ENCODE data around the gene SETD1B.

The SETD1B gene

DNA sequence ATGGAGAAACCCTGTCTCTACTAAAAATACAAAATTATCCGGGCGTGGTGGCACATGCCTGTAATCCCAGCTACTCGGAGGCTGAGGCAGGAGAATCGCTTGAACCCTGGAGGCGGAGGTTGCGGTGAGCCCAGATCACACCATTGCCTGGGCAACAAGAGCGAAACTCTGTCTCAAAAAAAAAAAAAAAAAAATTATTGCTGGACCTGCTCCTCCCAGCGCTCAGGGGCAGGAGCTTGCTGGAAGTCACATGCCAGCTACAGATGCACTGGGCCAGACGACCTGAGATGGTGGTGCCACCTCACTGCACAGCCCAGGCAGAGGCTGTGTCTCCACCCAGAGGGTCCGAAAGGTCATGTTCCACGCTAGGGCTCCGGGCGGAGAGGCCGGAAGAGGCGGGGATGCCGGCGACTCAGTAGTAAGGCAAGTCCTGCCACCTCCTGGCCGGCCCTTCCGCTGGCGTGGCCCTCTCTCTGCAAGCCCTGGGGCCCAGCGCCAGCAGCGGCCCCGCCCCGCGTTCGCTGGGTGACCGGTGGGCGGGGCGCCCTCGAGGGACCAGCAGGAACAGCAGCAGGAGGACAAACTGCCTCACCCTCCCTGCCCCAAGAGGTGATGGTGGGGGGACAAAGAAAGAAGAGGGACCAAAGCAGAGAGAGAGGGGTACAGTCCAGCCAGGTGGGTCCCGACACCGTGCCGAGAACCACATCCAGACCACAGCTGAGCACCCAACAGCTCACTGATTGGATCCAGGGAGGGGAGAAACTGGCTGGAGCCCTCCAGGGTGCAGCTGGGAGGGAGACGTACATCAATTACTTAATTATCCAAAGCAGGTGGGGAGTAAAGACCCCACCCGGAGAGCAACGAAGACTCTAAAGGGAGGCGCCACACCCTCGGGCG lies 6.7 kb upstream of the SETD1B start:
- DNase-seq, result peak in 1 of 2 donors; percentile 62

DNA sequence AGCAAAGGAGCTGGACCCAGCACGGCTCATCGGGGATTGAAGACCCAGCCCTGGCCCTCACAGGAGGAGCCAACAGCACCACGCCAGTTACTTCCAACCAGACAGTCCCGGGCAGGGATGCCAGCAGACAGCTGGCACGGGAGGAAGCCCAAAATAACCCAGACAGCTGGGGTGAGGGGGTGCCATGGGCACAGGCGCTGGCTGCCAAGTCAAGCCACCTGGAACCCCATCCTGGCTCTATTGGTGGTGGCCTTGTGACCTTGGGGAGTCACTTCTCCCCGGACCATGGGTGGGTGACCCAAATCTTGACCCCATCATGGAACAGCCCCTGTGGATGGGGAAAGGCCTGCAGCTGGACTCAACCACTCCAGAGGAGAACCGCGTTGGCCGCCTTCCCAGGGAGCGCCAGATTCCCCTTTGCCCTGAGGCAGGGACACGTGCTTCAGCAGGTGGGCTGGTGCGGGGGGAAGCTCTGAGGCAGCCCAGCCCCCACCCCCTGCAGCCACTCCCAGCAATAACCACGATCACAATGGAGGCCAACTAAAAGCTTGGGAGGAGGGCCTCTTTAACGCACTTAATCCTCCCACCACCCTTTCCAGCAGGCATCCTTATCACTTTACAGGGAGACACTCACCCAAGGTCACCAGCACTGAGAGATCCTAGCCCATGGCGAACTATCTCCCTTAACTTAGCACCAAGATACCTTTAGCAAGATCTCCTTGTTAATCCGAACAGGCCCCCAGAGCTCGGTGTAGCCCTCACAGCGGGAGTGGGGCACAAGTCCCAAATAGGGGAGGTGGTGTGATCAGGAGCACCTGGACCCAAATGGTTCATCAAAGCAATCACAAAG lies 5.6 kb upstream of the SETD1B start:
- no peak for DNase-seq

DNA sequence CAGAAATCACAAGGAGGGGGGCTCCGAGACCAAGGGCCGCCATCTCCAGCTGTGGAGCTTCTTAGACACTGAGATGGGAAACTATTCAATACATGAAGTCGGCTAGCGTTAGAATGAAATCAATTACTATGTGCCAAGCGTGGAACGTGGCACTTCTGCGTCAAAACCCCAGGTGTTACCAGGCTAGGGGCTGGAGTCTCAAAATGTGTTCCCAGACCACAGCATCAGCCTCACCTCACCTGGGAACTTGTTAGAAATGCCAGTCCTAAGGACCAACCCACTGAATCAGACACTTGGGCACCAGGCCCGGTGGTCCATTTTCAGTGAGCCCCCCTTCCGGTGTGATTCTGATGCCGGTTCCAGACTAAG lies 5.0 kb upstream of the SETD1B start:
- no peak for DNase-seq

DNA sequence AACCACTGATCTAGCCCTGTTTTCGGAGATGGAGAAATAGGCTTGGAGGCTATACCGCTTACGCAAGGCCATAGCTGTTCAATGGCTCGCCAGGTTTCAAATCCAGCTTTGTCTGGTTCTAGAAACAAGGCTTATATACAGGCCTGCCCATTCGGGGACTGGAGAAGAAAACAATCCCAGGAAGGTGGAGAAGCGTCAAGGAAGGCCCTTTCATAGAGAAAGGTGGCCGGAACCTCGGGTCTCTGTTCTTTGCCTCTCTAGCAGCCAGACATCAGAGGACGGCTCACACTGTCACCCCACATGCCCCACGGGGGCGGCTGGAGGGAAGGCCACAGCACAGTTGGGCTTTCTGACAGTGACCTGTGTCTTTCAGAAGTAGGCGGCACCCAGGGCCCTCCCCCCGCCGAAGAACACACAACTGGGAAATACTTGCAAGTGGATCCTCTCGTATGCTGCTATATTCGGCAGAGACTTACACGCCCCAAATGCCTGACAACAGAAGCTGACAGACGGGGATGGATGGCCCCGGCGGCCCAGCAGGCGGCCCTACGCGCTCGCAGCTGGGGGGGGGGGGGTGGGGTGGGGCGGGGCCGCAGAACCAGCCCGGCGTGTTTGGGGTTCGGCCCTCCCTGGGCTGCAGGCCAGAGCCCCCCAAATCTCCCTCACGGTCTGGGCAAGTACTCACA lies 4.5 kb upstream of the SETD1B start:
- DNase-seq, result peak; percentile 66 to 90

DNA sequence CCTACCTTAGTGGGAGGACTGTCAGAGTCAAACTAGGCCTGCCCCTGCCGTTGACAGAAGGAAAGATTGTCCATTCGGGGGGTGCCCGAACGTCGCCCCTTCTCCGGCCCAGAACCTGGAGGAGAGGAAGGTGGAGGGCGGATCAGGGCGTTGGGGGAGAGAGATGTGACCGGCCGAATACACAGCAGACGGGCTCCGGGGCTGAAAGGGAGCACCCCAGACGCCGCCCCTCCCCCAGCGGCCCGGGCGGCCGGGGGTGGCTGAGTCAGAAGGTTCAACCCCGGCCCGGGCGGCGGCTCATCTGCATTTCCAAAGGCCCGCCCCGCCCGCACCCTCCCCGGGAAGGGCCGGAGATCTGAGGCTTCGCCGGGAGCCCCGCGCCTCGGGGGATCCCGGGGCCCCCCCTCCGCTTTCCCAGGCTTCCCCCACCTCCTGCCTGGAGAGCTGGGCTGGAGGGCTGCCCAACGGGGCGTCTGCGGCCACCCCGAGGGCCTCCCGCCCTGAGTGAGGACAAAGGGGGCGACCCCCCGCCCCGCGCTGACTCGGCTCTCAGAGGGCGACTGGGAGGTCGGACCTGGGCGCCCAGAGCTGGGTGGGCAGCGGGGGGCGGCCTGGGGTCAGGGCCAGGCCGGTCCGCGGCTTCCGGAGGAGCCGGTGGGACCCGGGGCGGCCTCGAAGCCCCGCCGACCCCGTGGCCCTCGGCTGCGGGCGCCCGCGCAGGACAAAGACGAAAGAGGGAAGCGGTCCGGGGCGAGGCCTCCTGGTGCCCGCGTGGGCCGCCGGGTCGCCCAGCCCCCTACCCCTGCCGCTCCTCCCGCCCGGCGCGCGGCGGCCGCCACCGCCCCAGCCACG lies 3.7 kb upstream of the SETD1B start:
- peak; percentile 90 to 92 for DNase-seq

DNA sequence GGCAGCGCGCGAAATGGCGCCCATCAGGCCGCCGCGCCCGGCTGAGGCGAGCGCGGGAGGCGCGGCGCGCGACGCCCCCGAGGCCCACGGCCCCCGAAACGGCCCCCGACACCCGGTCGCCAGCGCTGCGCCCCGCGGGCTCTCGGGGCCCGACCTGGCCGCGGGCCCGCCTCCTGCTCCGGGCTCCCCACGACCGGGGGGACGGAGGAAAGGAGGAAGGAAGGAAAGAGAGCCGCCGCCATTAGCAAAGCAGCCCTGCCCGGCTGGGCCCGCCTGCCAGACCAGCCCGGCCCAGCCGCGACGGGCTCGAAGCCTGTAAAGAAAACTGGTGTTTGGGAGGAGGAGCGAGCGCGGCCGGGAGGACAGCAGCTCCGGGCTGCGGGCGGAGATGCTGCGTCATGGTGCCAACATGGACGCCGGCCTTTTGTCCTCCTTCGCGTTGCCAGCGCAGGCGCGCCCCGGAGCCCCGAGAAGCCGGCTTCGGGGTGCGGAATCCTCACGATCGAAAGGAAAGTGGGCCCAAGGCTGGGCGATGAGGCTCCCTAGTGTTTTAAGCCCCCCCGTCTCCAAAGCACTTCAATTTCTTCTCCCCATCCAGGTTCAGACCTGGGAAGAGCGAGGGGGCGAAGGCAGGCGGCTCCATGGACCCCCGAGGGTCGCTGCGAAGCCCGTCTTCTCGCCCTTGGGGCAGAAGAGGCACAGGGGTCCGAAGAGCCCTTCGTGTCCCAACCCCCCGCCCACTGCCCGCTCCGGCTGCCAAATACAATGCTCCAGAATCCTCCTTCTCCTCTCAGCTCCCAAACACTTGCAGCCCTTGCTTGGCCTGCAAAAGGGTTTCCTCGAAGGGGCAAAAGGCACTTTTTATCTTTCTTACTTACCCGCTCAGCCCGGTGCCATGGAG lies 2.9 kb upstream of the SETD1B start:
- DNase-seq, result peak in 1 of 2 donors; percentile 44

DNA sequence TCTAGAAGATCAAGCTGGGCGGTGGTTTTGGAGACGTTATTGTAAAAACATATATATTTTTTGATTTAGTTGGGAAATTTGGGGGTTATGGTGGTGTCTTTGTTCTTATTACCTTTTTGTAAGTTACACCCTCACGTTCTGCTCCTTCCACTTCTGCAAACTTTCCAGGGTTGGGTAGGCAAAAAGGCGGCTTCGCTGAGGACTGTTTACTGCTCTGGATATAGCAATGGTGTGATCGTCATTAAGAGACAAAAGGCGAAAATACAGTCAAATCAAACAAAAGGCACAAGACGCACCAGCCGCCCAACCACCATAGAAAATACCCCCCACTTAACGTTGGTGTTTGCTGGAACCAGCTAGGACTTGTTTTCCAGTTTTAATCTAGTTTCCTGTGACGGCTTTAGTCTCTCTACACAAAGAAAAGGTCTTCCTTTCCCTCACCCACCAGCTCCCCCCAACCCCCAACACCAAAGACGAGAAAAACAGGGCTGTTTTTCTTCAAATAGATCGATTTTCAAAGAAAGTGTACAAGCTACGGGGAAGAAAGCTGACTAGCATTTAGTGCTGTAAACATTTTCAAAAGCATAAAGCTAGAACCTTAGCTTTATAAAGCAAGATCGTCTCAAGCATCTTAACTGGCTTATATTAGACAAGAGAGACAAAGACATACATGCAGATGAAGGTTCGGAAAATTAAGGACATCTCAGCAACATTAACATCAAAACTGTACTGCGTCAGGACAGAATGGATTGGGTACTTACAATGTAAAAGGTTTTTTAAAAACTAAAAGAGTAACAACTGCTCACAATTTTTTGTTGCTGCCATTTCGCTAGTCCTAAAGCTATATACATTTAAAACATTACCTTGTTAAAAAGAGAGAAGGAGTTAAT lies 2.0 kb upstream of the SETD1B start:
- peak in 1 of 2 donors; percentile 49 for DNase-seq

DNA sequence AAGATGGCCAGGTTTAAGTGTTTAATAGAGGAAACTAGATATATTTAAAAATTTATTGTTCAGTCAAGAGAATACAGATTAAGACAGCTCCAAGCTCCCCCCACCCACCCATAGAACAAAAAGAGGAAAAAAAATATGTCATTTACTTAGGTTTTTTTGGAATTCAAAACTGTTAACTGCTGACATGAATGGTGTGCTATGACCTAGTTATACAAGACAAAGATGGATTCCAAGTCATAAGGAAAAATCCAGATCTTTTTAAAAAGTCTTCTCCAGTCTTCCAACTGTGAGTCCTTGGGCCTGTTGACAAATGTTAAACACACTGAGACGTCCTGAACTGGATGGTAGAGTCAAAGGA lies 1.3 kb upstream of the SETD1B start:
- no peak for DNase-seq

DNA sequence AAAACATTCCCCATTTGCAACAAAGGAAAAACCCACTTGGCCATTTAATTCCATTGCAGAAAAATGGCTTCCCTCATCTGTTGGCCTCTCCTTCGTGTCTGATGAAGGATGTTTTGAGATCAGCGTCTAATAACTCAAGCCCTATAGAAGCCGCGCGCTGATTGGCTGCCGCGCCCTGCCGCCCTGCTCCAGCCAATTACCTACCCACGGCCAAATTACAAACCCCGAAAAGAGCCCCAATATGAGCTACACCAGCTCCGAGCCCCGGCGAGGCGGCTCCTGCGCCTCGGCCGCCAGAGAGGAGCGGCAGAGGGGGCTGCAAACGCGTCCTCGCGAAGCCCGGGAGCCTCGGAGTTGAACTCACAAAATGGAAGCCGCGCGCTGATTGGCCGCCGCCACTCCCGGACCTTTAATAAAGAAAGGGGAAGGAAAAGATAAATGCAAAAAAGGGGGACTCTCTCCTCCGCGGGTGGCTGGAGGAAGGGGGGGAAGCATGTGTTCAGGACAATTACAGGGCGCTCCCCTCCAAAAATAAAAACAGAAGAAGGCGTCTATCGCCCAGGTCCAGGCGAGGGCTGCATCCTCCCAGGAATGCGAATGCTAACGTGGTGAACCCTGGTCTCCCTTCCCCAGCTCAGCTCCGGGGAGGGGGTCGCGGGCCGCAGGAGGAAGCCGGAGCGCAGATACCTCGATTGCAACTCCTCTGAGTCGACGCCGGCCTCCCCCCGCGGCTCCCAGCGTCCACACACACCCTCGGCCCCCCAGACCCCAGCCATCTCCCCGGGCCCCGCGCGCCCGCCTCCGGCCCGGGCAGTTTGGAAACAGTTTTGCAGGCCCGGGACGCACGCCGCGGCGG lies 738 bp upstream of the SETD1B start:
- DNase-seq, result peak; percentile 91 to 94

DNA sequence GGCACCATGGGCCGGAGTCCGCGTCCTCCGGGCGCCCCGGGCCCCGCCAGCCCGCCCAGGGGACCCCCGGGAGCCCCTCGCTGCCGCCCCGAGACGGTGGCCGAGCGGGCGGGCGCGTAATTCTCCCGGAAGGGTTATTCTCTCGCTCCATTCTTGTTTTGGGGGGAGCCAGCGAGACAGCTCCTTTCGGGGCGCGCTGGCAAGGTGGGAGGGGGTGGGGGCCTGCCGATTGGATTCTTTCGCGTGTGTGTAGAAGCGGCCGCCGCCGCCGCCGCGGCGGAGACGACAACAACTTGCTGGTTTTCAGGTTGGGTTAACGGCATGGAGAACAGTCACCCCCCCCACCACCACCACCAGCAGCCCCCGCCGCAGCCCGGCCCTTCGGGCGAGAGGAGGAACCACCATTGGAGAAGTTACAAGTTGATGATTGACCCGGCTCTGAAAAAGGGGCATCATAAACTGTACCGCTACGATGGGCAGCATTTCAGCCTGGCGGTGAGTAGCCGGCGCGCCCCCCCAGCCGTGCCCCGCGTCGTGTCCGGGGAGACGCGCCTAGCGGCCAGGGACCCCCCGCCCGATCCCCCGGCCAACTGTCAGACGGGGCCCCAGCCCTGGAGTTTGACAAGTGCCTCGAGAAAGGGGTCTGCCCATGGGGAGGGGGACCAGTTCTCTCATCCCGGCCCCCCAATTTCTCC lies 755 bp downstream of the SETD1B start:
- peak in 1 of 2 donors; percentile 41 for DNase-seq

DNA sequence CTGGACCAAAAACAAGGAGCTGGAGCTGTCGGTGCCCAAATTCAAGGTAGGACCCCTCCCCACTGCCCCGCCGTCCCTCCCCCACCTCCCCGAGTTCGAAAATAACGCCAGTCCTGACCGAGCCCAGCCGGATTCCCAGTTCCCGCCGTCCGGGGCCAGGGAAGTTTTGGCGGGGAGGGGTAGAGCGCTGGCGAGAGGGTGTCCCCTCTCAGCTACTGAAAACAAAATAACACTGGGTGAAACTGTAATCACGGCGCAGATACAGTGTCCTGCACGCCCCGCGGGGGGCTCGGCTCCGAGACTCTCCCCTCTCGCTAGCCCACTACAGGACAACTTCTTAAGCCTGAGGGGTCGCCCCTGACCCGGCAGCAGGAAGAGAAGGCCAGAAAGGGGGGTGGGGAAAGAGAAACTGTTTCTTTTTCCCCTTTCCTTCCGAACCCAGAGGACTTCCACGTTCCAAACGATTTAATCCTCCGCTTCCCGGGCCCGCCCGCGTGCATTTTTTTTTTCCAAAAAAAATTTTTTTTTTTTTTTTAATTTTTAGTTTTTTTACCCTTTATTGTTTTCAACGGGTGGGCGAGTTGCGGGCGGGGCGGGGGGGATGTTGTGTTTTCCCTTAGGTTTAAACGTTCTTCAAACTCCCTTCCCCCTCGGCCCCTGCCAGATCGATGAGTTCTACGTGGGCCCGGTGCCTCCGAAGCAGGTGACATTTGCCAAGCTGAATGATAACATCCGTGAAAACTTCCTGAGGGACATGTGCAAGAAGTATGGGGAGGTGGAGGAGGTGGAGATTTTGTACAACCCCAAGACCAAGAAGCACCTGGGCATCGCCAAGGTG lies 1.6 kb downstream of the SETD1B start:
- DNase-seq, result no peak

DNA sequence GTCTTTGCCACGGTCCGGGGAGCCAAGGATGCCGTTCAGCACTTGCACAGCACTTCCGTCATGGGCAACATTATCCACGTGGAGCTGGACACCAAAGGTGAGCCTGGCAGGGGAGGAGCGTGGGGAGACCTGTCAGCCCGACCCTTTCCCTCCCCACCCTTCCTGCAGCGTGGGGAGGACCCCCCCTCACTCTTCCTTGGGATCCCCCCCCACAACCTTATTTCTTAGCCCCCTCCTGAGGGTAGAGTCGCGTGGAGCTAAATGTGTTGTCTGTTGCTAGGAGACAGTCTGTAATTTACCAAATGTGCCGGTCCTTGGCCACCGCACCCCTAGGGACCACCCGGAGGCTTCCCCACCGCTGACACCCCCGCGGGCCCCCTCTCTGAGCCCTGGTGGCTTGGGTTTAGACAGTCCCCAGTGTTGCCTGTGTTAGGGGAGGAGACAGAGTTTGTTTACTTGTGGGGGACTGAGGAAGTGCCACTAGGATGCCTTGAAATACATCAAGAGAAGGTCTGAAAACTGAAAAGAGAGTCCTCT lies 2.3 kb downstream of the SETD1B start:
- no peak for DNase-seq

DNA sequence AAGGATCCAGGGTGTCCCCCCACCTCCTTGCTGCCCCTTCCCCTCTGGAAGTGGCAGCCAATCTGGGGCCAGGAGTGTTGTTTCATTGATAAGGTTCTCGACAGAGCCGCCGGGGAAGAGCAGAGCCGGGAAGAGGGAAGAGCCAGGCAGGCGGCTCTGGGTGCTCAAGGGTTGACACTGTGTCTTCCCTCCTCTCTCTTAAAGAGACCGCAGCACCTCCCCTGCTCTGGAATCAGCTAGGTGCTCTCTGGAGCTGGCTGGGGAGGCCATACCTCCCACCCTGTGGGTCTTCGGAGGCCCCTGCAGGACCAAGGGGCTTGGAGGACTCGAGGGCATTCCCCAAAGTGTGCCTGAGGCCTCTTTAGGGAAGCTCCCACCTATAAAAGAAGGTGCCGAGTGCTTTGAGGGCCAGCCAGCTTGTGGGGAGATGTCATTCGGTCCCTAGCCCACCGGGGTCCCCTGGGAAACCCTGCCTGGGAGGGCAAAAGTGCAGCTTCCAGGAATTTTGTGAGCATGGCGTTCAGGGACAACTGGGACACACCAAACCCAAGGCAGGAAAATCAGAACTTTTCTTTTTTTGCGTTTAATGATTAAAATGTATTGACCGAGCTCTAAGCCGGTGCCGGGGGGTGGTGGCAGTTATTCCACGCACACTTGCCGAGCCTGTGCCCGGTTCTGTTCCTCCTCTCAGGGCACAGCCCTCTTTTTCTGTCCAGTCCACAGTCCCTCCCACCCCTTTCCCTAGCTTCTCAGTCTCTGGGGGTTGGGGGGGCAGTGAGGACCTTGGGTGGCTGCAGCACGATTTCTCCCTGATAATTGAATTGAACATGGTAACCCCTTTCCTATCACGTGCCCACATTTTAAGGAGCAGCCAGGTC lies 3.0 kb downstream of the SETD1B start:
- no peak for DNase-seq

DNA sequence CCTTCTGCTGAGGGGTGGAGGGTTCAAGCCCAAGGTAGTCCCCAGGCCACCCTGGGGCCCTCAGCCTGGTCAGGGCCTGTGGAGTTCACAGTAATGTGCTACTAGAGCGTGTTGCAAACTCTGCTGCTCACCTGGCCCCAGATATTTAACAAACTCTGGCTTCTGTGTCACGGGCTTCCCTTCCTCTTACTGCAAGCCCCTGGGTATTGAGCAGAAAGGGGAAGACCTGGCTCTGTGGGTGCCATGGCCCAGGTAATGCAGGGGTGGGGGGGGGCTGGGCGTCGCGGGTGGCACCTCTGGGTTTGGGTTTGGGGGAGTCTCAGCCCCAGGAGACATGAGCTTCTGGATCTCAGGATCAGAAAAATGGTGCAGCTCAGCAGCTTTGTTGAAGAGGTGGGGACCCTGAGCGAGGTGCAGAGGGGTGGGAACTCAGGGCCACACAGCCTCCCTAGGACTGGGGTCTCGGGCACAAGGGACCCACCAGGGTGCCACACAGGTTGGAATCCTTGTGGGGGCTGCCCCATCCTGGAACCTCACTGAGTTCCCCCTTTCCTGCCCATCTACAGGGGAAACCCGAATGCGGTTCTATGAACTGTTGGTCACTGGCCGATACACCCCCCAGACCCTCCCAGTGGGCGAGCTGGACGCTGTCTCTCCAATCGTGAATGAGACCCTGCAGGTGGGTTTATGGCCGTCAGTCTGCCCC lies 4.0 kb downstream of the SETD1B start:
- no peak for DNase-seq

DNA sequence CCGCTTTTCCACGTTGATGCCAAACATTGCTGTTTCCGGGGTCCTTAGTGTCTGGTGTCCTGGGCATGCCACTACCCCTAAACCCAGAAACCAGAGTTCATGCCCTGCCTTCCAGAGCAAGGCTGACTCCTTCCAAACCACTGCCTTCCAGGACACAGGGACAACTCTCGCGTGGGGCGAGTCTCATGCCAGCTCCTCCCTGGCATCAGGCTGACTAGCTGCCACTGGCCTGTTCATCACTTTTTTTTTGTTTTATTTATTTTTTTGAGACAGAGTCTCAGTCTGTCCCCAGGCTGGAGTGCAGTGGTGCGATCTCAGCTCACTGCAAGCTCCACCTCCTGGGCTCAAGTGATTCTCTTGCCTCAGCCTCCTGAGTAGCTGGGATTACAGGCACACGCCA lies 4.8 kb downstream of the SETD1B start:
- DNase-seq, result no peak

DNA sequence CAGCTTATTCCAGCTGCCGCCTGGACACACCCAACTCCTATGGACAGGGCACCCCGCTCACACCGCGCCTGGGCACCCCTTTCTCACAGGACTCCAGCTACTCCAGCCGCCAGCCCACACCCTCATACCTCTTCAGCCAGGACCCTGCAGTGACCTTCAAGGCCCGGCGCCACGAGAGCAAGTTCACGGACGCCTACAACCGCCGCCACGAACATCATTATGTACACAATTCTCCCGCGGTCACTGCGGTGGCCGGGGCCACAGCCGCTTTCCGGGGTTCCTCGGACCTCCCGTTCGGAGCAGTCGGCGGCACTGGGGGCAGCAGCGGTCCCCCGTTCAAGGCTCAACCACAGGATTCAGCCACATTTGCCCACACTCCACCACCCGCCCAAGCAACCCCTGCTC lies 5.9 kb downstream of the SETD1B start:
- DNase-seq, result no peak
